ENCODE measurements around the gene ADGRG3.
A peak's percentile ranks its signal among the peaks of the same experiment; 100 is the strongest.

Gene ADGRG3

DNA sequence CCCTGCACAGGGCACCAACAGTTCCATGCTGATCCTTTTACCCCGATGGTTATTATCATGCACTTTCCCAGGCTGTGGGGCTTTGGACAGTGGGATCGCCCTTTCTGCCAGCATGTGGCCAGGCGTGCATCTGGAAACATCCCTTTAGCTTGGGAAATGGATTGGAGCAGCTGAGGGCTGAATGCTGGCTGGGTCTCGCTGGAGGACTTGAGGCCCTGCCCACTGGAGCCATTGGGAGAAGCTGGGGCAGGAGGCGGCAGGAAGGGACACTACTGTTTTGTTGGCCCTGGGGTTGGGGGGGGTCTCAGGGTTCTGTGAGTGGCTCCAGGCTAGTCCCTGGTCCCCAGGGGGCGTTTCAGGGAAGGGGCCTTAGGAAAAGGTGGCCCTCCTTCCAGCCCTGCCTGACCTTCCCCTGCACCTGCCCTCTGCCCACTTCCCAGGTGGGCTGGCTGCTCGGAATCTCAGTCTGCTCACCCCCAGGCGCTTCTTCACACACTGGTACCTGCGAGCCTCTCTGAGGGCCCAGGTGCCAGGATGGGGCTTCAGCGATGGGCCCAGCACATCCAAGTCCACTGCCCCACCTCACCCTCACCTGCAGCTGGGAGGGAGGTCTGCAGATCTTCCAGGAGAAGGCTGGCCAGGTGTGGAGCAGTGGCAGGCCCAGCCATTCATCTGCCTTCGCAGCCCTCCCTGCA lies 1.6 kb upstream of the ADGRG3 start:
- Histone ChIP-seq H3K79me2 (ENCODE audit: insufficient read depth, low read length) (no peaks in the 10 kb centered on the region), H4K20me1 (ENCODE audit: insufficient read depth, low read length, poor library complexity, severe bottlenecking) (no peaks in the 10 kb centered on the region), H3F3A (ENCODE audit: low read depth) (no peaks in the 10 kb centered on the region), H3K36me3 (ENCODE audit: insufficient read depth, low read length) (no peaks in the 10 kb centered on the region), H3K4me2 (ENCODE audit: low read depth, low read length, poor library complexity, severe bottlenecking) (no peak overlapping the region), H3K4me1 (ENCODE audit: insufficient read depth, low read length, poor library complexity, severe bottlenecking) (peaks cover 42% of the 10 kb centered on the region), H3K27me3 (ENCODE audit: insufficient read depth, low read length, poor library complexity, severe bottlenecking) (no peaks in the 10 kb centered on the region), H3K9me2 (replicated peaks; ENCODE audit: low read depth, low read length) (no peaks in the 10 kb centered on the region), H3K9me3 (ENCODE audit: insufficient read depth, low read depth, low read length) (no peaks in the 10 kb centered on the region), H3K4me3 (ENCODE audit: low read length, poor library complexity, severe bottlenecking) (no peak overlapping the region), H3K9ac (ENCODE audit: low read depth, low read length, poor library complexity, severe bottlenecking) (no peak overlapping the region), H2AFZ (ENCODE audit: low read length) (no peak overlapping the region)
- no peak for TF ChIP-seq EZH2phosphoT487 (IDR thresholded peaks at IDR 0.05; ENCODE audit: borderline replicate concordance)
- TF ChIP-seq, protein P1, sequence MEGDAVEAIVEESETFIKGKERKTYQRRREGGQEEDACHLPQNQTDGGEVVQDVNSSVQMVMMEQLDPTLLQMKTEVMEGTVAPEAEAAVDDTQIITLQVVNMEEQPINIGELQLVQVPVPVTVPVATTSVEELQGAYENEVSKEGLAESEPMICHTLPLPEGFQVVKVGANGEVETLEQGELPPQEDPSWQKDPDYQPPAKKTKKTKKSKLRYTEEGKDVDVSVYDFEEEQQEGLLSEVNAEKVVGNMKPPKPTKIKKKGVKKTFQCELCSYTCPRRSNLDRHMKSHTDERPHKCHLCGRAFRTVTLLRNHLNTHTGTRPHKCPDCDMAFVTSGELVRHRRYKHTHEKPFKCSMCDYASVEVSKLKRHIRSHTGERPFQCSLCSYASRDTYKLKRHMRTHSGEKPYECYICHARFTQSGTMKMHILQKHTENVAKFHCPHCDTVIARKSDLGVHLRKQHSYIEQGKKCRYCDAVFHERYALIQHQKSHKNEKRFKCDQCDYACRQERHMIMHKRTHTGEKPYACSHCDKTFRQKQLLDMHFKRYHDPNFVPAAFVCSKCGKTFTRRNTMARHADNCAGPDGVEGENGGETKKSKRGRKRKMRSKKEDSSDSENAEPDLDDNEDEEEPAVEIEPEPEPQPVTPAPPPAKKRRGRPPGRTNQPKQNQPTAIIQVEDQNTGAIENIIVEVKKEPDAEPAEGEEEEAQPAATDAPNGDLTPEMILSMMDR (conservative IDR thresholded peaks at IDR 0.05; ENCODE audit: low read length) = no peak

- Histone ChIP-seq H3F3A (ENCODE audit: low read depth) (no peaks in the 10 kb centered on the region), H3K36me3 (ENCODE audit: insufficient read depth, low read length) (no peaks in the 10 kb centered on the region), H3K79me2 (ENCODE audit: insufficient read depth, low read length) (no peaks in the 10 kb centered on the region), H2AFZ (ENCODE audit: low read length) (no peak overlapping the region), H3K4me1 (ENCODE audit: insufficient read depth, low read length, poor library complexity, severe bottlenecking) (peaks cover 42% of the 10 kb centered on the region), H4K20me1 (ENCODE audit: insufficient read depth, low read length, poor library complexity, severe bottlenecking) (no peaks in the 10 kb centered on the region), H3K9me2 (replicated peaks; ENCODE audit: low read depth, low read length) (no peaks in the 10 kb centered on the region), H3K4me2 (ENCODE audit: low read depth, low read length, poor library complexity, severe bottlenecking) (no peak overlapping the region), H3K4me3 (ENCODE audit: low read length, poor library complexity, severe bottlenecking) (no peak overlapping the region), H3K9me3 (ENCODE audit: insufficient read depth, low read depth, low read length) (no peaks in the 10 kb centered on the region), H3K27me3 (ENCODE audit: insufficient read depth, low read length, poor library complexity, severe bottlenecking) (no peaks in the 10 kb centered on the region), H3K9ac (ENCODE audit: low read depth, low read length, poor library complexity, severe bottlenecking) (peak overlapping the region; percentile 9)
- no peak for TF ChIP-seq EZH2phosphoT487 (IDR thresholded peaks at IDR 0.05; ENCODE audit: borderline replicate concordance)
- TF ChIP-seq, protein P1 (conservative IDR thresholded peaks at IDR 0.05; ENCODE audit: low read length) = no peak
Observed at GRCh38 chr16:57667048-57667525, 1.0 kb upstream of the ADGRG3 start.

DNA sequence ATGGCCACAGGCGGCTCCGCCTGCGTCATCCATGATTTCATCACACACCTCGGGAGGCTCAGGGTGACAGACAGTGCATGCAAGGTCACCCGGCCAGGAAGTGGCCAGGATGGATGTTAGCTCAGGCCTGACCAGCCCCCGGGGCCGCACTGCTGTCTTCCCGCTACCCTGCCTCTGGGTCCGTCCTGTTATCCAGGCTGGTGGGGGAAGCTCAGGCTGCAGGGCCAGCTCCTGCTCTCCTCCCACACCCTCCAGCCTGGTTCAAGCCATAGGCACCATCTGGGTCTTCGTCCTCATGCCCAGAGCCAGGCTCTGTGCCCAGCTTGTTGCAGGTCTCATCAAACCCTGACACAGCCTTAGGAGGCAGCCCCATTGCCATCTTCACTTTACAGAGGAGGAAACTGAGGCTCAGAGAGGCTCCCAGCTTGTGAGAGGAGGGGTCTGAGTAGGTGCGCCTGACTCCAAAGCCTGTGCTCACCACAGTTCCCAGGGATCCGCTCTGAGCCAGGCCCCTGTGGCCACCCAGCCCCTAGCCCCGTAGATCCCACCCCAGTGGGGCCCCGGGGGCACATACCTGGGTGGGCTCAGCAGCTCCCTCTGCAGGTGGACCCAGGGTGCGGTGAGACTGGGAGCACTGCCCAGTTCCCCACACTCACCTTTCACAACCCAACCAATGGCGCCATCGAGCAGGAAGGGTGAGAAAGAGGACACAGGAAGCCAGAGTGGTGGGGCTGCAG lies 412 bp upstream of the ADGRG3 start:
- H3K4me1 ChIP-seq (ENCODE audit: insufficient read depth, low read length, poor library complexity, severe bottlenecking) = peaks cover 42% of the 10 kb centered on the region

More for the DNA sequence above, 412 bp upstream of the ADGRG3 start:
- Histone ChIP-seq H3K36me3 (ENCODE audit: insufficient read depth, low read length) (no peaks in the 10 kb centered on the region), H3K4me2 (ENCODE audit: low read depth, low read length, poor library complexity, severe bottlenecking) (peak overlapping the region; percentile 31), H3K79me2 (ENCODE audit: insufficient read depth, low read length) (no peaks in the 10 kb centered on the region), H3K9me3 (ENCODE audit: insufficient read depth, low read depth, low read length) (no peaks in the 10 kb centered on the region), H4K20me1 (ENCODE audit: insufficient read depth, low read length, poor library complexity, severe bottlenecking) (no peaks in the 10 kb centered on the region), H3F3A (ENCODE audit: low read depth) (no peaks in the 10 kb centered on the region), H3K9ac (ENCODE audit: low read depth, low read length, poor library complexity, severe bottlenecking) (peak overlapping the region; percentile 23), H3K4me3 (ENCODE audit: low read length, poor library complexity, severe bottlenecking) (no peak overlapping the region), H2AFZ (ENCODE audit: low read length) (no peak overlapping the region), H3K27me3 (ENCODE audit: insufficient read depth, low read length, poor library complexity, severe bottlenecking) (no peaks in the 10 kb centered on the region), H3K9me2 (replicated peaks; ENCODE audit: low read depth, low read length) (no peaks in the 10 kb centered on the region)
- TF ChIP-seq EZH2phosphoT487 (IDR thresholded peaks at IDR 0.05; ENCODE audit: borderline replicate concordance) = no peak
- TF ChIP-seq, protein P1 (conservative IDR thresholded peaks at IDR 0.05; ENCODE audit: low read length) = peak; percentile 67

Measured in Loucy (cell line).